ENCODE measurements around the gene CTTNBP2NL. TPM values are rescaled to one million over a fixed set of nuclear protein-coding genes. Genes with fewer than 3 reads are reported as not detected.
"Not testable (repeated sequence)": the region's sequence is repeated elsewhere in the genome, so short reads cannot be mapped to it uniquely, and the experiment has no call there.

Gene CTTNBP2NL
- polyA plus RNA-seq, 4 donors: 34.1 to 54.5 (median 39.2) TPM

GRCh38 chr1:112386024-112386723 lies 9.8 kb upstream of the CTTNBP2NL start:
- no peak for DNase-seq (ENCODE audit: low read depth in 4 of 4, low spot score in 3 of 4)

- DNase-seq (ENCODE audit: low read depth in 4 of 4, low spot score in 3 of 4): no peak
These were observed 9.2 kb upstream of the CTTNBP2NL start for GRCh38 chr1:112386731-112387346.

GRCh38 chr1:112387807-112388206 lies 8.2 kb upstream of the CTTNBP2NL start:
- no peak for DNase-seq (ENCODE audit: low read depth in 4 of 4, low spot score in 3 of 4)

- no peak for DNase-seq (ENCODE audit: low read depth in 4 of 4, low spot score in 3 of 4)
These were observed 7.6 kb upstream of the CTTNBP2NL start for GRCh38 chr1:112388436-112388835.

GRCh38 chr1:112389689-112390088 lies 6.3 kb upstream of the CTTNBP2NL start:
- no peak for DNase-seq (ENCODE audit: low read depth in 4 of 4, low spot score in 3 of 4)

GRCh38 chr1:112390335-112390734 lies 5.7 kb upstream of the CTTNBP2NL start:
- not testable (repeated sequence) for DNase-seq (ENCODE audit: low read depth in 4 of 4, low spot score in 3 of 4)

GRCh38 chr1:112390775-112391602 lies 5.0 kb upstream of the CTTNBP2NL start:
- peak; percentile 81 to 91 (median 86) for DNase-seq (ENCODE audit: low read depth in 4 of 4, low spot score in 3 of 4)

- no peak for DNase-seq (ENCODE audit: low read depth in 4 of 4, low spot score in 3 of 4)
These were observed 4.4 kb upstream of the CTTNBP2NL start for GRCh38 chr1:112391603-112391940.

- no peak for DNase-seq (ENCODE audit: low read depth in 4 of 4, low spot score in 3 of 4)
These were observed 2.4 kb upstream of the CTTNBP2NL start for GRCh38 chr1:112393631-112393974.

GRCh38 chr1:112394743-112395062 lies 1.3 kb upstream of the CTTNBP2NL start:
- DNase-seq (ENCODE audit: low read depth in 4 of 4, low spot score in 3 of 4): no peak

- DNase-seq (ENCODE audit: low read depth in 4 of 4, low spot score in 3 of 4): no peak
These were observed 676 bp upstream of the CTTNBP2NL start for GRCh38 chr1:112395256-112395820.

- DNase-seq (ENCODE audit: low read depth in 4 of 4, low spot score in 3 of 4): no peak
These were observed 848 bp downstream of the CTTNBP2NL start for GRCh38 chr1:112396653-112397471.

- DNase-seq (ENCODE audit: low read depth in 4 of 4, low spot score in 3 of 4): no peak
These were observed 1.8 kb downstream of the CTTNBP2NL start for GRCh38 chr1:112397841-112398240.

- DNase-seq (ENCODE audit: low read depth in 4 of 4, low spot score in 3 of 4): no peak
These were observed 3.4 kb downstream of the CTTNBP2NL start for GRCh38 chr1:112399456-112399855.

- DNase-seq (ENCODE audit: low read depth in 4 of 4, low spot score in 3 of 4): not testable (repeated sequence)
These were observed 4.7 kb downstream of the CTTNBP2NL start for GRCh38 chr1:112400706-112401105.

- DNase-seq (ENCODE audit: low read depth in 4 of 4, low spot score in 3 of 4): no peak
These were observed 6.9 kb downstream of the CTTNBP2NL start for GRCh38 chr1:112402682-112403643.

GRCh38 chr1:112406771-112407170 lies 10.8 kb downstream of the CTTNBP2NL start:
- DNase-seq (ENCODE audit: low read depth in 4 of 4, low spot score in 3 of 4): no peak

GRCh38 chr1:112409414-112409813 lies 13.4 kb downstream of the CTTNBP2NL start:
- no peak for DNase-seq (ENCODE audit: low read depth in 4 of 4, low spot score in 3 of 4)

GRCh38 chr1:112410673-112411072 lies 14.7 kb downstream of the CTTNBP2NL start:
- DNase-seq (ENCODE audit: low read depth in 4 of 4, low spot score in 3 of 4): no peak

- no peak for DNase-seq (ENCODE audit: low read depth in 4 of 4, low spot score in 3 of 4)
These were observed 21.3 kb downstream of the CTTNBP2NL start for GRCh38 chr1:112417271-112417670.
